SH-SY5Y (cell line): ENCODE measurements around the gene SLC2A1.

ENCODE experiments used
- GATA2 ChIP-seq: IDR thresholded peaks from 2 replicates; pipeline ENCODE4 v1.6.1; 2011; ENCODE audit warnings: mild to moderate bottlenecking, low read depth, low read length
- GATA3 ChIP-seq: IDR thresholded peaks from 2 replicates; pipeline ENCODE4 v1.6.1; 2011; ENCODE audit warnings: low read depth, mild to moderate bottlenecking, low read length, moderate library complexity

DNA sequence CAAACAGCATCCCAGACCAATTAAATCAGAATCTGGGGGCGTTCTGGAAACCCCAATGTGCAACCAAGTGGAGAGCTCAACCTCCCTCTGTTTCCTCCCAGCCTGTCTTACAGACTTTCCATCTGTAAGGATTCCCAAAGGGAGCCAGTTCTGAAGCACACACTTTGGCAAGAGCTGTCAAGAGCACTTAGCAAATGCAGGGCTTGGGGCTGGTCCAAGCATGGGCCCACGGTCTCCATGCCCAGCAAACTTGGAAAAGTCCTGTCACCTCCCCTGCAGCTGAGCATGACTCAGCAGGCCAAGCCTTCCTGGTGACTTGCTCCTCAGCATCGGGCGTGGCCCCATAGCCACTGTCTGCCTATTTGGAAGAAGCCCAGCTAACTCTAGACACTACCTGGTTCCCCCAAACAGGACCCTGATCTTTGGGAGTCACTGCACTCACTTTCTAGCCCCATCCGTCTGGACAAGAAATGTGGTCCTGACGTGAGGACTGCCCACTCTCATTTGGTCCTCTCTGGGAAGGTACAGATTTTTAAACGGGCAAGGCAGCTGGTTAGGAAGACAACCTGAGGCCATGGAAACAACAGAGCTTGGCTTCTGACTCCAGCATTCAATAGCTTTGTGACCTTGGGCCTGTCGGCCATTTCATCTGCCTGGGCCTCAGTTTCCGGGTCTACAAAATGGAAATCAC lies 16.9 kb downstream of the SLC2A1 start:
- TF ChIP-seq GATA3 (no peak), GATA2 (no peak)
